ENCODE results near the gene ATP6V1G3.
"Not testable (repeated sequence)": the region's sequence is repeated elsewhere in the genome, so short reads cannot be mapped to it uniquely, and the experiment has no call there.

The ATP6V1G3 gene

GRCh38 chr1:198540580-198540979 lies at the start of gene ATP6V1G3:
Gene ATP6V1G3, minus strand, starts transcription at chr1:198540680. Its CDS starts 30 bp downstream, at chr1:198540650.
- H3K4me3 ChIP-seq (replicated peaks in 1 of 2; ENCODE audit: low read depth in 2 of 2, low read length in 2 of 2), result no peak within 1 kb of the TSS
- no peak for DNase-seq (ENCODE audit: low read depth in 2 of 2)
- TF ChIP-seq, protein P1, sequence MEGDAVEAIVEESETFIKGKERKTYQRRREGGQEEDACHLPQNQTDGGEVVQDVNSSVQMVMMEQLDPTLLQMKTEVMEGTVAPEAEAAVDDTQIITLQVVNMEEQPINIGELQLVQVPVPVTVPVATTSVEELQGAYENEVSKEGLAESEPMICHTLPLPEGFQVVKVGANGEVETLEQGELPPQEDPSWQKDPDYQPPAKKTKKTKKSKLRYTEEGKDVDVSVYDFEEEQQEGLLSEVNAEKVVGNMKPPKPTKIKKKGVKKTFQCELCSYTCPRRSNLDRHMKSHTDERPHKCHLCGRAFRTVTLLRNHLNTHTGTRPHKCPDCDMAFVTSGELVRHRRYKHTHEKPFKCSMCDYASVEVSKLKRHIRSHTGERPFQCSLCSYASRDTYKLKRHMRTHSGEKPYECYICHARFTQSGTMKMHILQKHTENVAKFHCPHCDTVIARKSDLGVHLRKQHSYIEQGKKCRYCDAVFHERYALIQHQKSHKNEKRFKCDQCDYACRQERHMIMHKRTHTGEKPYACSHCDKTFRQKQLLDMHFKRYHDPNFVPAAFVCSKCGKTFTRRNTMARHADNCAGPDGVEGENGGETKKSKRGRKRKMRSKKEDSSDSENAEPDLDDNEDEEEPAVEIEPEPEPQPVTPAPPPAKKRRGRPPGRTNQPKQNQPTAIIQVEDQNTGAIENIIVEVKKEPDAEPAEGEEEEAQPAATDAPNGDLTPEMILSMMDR (IDR thresholded peaks at IDR 0.05; ENCODE audit: low read depth, low read length), result no peak

DNA sequence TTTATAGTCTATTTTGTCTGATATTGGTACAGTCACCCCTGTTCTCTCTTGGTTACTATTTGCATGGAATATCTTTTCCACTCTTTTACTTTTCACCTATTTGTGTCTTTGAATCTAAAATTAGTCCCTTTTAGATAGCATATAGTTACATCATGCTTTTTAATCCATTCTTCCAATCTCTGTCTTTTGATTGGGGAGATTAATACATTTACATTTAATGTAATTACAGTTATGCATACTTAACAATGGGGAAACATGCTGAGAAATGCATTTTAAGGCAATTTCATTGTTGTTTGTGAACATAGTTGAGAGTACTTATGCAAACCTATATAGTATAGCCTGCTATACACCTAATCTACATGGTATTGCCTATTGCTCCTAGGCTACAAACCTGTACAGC lies 48.4 kb upstream of the ATP6V1G3 start:
- TF ChIP-seq, protein P1 (IDR thresholded peaks at IDR 0.05; ENCODE audit: low read depth, low read length), result no peak
- DNase-seq (ENCODE audit: low read depth in 2 of 2), result no peak
- H3K4me3 ChIP-seq (replicated peaks in 1 of 2; ENCODE audit: low read depth in 2 of 2, low read length in 2 of 2), result no peak overlapping the region

GRCh38 chr1:198584163-198584562 lies 43.7 kb upstream of the ATP6V1G3 start:
- no peak for DNase-seq (ENCODE audit: low read depth in 2 of 2)
- TF ChIP-seq, protein P1 (IDR thresholded peaks at IDR 0.05; ENCODE audit: low read depth, low read length), result no peak
- H3K4me3 ChIP-seq (replicated peaks in 1 of 2; ENCODE audit: low read depth in 2 of 2, low read length in 2 of 2), result no peak overlapping the region

DNA sequence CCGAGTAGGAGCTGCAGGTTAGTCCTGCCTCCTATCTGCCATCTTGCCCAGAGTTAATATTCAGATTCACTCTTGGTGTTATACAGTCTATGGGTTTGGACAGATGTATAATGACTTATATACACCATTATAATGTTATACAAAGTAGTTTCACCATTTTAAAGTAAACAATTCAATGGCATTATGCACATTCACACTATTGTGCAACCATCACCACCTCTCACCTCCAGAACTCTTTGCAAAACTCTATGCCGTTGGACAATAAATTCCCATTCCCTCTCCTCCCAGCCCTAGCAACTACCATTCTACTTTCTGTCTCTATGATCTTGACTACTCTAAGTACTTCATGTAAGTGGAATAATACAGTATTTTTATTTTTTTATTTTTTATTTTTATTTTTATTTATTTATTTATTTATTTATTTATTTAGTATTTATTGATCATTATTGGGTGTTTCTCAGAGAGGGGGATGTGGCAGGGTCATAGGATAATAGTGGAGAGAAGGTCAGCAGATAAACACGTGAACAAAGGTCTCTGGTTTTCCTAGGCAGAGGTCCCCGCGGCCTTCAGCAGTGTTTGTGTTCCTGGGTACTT lies 42.8 kb upstream of the ATP6V1G3 start:
- not testable (repeated sequence) for H3K4me3 ChIP-seq (replicated peaks in 1 of 2; ENCODE audit: low read depth in 2 of 2, low read length in 2 of 2); DNase-seq (ENCODE audit: low read depth in 2 of 2)

GRCh38 chr1:198577444-198577843 lies 37.0 kb upstream of the ATP6V1G3 start:
- peak; percentile 29 to 84 for DNase-seq (ENCODE audit: low read depth in 2 of 2)
- TF ChIP-seq, protein P1 (IDR thresholded peaks at IDR 0.05; ENCODE audit: low read depth, low read length), result no peak
- H3K4me3 ChIP-seq (replicated peaks in 1 of 2; ENCODE audit: low read depth in 2 of 2, low read length in 2 of 2), result no peak overlapping the region

GRCh38 chr1:198575798-198576641 lies 35.5 kb upstream of the ATP6V1G3 start:
- TF ChIP-seq, protein P1 (IDR thresholded peaks at IDR 0.05; ENCODE audit: low read depth, low read length), result no peak
- H3K4me3 ChIP-seq (replicated peaks in 1 of 2; ENCODE audit: low read depth in 2 of 2, low read length in 2 of 2), result no peak overlapping the region
- DNase-seq (ENCODE audit: low read depth in 2 of 2), result peak in 1 of 2 donors; percentile 35

DNA sequence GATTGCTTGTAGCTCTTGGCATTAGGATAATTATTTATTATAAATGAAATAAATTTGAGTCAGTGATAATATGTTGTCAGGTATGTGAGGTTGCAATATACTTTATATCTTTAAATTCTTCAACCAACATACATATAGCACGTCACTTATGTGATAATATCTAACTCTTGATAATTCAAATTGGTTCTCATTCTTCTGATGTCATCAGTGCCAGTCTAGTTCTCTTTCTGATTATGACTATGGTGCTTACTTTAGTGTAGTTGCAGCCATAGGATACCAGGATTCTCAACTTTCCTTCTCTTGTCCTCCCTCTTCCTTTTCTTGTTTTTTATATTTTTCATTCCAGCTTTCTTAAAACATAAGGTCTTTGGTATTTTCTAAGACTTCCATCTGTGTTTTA lies 34.8 kb upstream of the ATP6V1G3 start:
- no peak for DNase-seq (ENCODE audit: low read depth in 2 of 2)
- H3K4me3 ChIP-seq (replicated peaks in 1 of 2; ENCODE audit: low read depth in 2 of 2, low read length in 2 of 2), result no peak overlapping the region
- TF ChIP-seq, protein P1 (IDR thresholded peaks at IDR 0.05; ENCODE audit: low read depth, low read length), result no peak

Measured in cardiac fibroblast (primary cell).